Breast epithelium (tissue), 3 donors: Measurements from ENCODE around the gene MUC20.

Experiments used
- POLR2AphosphoS5 ChIP-seq, 3 donors: sonication (generic); formaldehyde crosslinking; IDR thresholded peaks; one replicate each; pipeline ENCODE4 v1.6.1; 2017; ENCODE audit warnings: antibody characterized with exemption in 3 of 3
- TF ChIP-seq, protein P1 (sequence below), 3 donors: fragments of 450-650 bp; IDR thresholded peaks; one replicate each; pipeline ENCODE4 v1.5.1; 2016 to 2017; ENCODE audit warnings: antibody characterized with exemption in 3 of 3, mild to moderate bottlenecking in 3 of 3, moderate library complexity in 3 of 3

DNA sequence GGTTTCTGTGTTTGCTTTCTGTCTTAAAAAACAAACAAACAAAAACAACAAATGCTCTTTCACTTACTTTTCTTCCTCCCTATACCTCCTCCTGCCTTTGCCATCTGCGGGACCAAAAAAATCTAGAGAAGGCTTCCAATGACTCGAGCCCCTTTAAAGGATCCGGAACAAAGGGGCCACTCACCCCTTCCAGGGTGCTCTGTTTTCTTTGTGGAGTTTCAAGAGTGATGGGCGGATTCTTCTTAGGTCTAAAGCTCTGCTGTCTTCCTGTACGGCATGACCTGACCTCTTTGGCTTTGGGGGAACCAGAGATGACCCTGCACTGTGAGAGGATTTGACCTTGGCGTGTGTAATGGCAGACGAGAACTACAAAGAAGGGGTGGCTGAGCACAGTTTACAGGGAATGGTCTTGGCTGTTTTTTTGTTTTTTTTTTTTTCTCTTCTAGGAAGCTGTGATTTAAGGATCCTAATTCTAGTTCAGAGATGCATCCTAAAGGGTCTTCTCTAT is 2.2 kb upstream of the MUC20 start:
- TF ChIP-seq, protein P1, sequence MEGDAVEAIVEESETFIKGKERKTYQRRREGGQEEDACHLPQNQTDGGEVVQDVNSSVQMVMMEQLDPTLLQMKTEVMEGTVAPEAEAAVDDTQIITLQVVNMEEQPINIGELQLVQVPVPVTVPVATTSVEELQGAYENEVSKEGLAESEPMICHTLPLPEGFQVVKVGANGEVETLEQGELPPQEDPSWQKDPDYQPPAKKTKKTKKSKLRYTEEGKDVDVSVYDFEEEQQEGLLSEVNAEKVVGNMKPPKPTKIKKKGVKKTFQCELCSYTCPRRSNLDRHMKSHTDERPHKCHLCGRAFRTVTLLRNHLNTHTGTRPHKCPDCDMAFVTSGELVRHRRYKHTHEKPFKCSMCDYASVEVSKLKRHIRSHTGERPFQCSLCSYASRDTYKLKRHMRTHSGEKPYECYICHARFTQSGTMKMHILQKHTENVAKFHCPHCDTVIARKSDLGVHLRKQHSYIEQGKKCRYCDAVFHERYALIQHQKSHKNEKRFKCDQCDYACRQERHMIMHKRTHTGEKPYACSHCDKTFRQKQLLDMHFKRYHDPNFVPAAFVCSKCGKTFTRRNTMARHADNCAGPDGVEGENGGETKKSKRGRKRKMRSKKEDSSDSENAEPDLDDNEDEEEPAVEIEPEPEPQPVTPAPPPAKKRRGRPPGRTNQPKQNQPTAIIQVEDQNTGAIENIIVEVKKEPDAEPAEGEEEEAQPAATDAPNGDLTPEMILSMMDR (IDR thresholded peaks at IDR 0.05) = no peak
- no peak for TF ChIP-seq POLR2AphosphoS5 (IDR thresholded peaks at IDR 0.05)
